Peyer's patch (tissue), 4 donors: ENCODE data around the gene TECTA. TPM values are rescaled to one million over a fixed set of nuclear protein-coding genes. Genes with fewer than 3 reads are reported as not detected.
"Not testable (repeated sequence)": the region's sequence is repeated elsewhere in the genome, so short reads cannot be mapped to it uniquely, and the experiment has no call there.

Experiments used
- DNase-seq, 3 donors: peaks; one replicate each; pipeline ENCODE4 v3.0.0-alpha.2; 2017 to 2019
- H3K27ac ChIP-seq, 4 donors: fragments of 200-600 bp; sonication (generic); one replicate each; pipeline ENCODE4 v1.5.1; 2016 to 2019
- H3K27me3 ChIP-seq, 2 donors: fragments of 200-600 bp; sonication (generic); one replicate each; pipeline ENCODE4 v1.5.1; 2019
- H3K36me3 ChIP-seq, 3 donors: fragments of 200-600 bp; sonication (generic); one replicate each; pipeline ENCODE4 v1.5.1; 2016 to 2019
- H3K4me1 ChIP-seq, 4 donors: fragments of 200-600 bp; sonication (generic); one replicate each; pipeline ENCODE4 v1.5.1; 2016 to 2019
- H3K4me3 ChIP-seq, 4 donors: fragments of 200-600 bp; sonication (generic); 1 replicate in 3 of 4; 2 replicates in 1 of 4; pipeline ENCODE4 v1.5.1; 2016 to 2019; ENCODE audit warnings: mild to moderate bottlenecking in 1 of 4
- H3K9me3 ChIP-seq, 4 donors: fragments of 200-600 bp; sonication (generic); one replicate each; pipeline ENCODE4 v1.5.1; 2016 to 2019; ENCODE audit warnings: mild to moderate bottlenecking in 1 of 4
- POLR2A ChIP-seq, 2 donors: fragments of 450-650 bp; IDR thresholded peaks; one replicate each; pipeline ENCODE4 v1.5.1; 2017; ENCODE audit warnings: antibody characterized with exemption in 2 of 2, mild to moderate bottlenecking in 2 of 2, moderate library complexity in 2 of 2
- total RNA-seq, 4 donors: library from RNA; depleted of rRNA; stranded (reverse); fragments of >200 nt; gene quantifications; one replicate each; pipeline ENCODE4 v1.1.0, GENCODE V29; 2016
- TF ChIP-seq, protein P1 (sequence below), 6 experiments: fragments of 450-650 bp in 4 of 6; fragments of 200-600 bp in 2 of 6; sonication (generic) in 1 of 6; IDR thresholded peaks; one replicate each; pipeline ENCODE4 v1.5.1; 2017 to 2019; ENCODE audit warnings: antibody characterized with exemption in 6 of 6, mild to moderate bottlenecking in 3 of 6, moderate library complexity in 1 of 6

The TECTA gene
- total RNA-seq, 4 donors from 2014 or later: 0.19 to 6.6 (median 0.67) TPM; not detected in 1

DNA sequence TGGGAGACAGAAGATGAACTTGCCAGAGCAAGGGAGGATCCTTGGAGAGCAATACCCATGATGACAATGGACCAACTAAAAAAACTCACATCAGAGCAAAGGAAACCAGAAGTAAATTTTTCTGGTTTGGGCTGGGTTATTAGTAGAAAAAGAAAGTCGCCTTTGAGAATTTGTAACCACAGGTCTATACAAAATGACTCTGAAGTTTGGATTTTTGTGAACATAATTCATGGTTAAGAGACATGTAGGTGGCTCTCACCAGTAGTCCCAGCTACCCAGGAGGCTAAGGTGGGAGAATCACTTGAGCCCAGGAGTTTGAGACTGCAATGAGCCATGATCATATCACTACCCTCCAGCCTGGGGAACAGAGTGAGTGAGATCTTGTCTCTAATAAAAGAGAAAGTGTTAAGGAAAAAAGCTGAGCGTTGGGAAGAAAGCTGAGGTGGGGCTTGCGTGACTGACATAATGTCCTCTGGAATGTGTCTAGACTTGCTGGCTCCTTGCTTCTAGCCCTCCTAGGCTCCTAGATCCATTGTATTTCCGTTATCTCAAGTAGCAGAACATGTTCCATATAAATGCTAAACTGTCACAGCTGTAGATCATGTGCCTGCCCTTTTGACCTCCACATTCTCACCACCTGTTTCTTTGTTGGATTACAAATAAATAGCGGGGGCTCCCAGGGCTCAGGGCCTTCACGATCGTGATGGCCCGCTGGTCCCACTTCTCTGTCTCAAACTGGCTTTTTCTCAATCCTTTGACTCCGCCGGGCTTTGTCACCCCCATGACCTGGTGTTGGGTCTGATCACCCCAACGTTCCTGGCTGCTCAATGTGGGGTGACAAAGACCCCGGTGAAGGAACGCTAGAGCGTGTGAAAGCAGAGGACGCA, 135.3 kb downstream of the TECTA start:
- Histone ChIP-seq H3K4me3 (peak overlapping the region in 2 of 4 donors; percentile 19 to 25), H3K9me3 (no peaks in the 10 kb centered on the region), H3K4me1 (peaks cover 0 to 16% (median 2%) of the 10 kb centered on the region in 4 donors), H3K27ac (peak overlapping the region in 1 of 4 donors; percentile 26), H3K27me3 (no peaks in the 10 kb centered on the region), H3K36me3 (no peaks in the 10 kb centered on the region)
- DNase-seq: no peak
- TF ChIP-seq, protein P1, sequence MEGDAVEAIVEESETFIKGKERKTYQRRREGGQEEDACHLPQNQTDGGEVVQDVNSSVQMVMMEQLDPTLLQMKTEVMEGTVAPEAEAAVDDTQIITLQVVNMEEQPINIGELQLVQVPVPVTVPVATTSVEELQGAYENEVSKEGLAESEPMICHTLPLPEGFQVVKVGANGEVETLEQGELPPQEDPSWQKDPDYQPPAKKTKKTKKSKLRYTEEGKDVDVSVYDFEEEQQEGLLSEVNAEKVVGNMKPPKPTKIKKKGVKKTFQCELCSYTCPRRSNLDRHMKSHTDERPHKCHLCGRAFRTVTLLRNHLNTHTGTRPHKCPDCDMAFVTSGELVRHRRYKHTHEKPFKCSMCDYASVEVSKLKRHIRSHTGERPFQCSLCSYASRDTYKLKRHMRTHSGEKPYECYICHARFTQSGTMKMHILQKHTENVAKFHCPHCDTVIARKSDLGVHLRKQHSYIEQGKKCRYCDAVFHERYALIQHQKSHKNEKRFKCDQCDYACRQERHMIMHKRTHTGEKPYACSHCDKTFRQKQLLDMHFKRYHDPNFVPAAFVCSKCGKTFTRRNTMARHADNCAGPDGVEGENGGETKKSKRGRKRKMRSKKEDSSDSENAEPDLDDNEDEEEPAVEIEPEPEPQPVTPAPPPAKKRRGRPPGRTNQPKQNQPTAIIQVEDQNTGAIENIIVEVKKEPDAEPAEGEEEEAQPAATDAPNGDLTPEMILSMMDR (IDR thresholded peaks at IDR 0.05): no peak
- TF ChIP-seq POLR2A (IDR thresholded peaks at IDR 0.05): no peak

DNA sequence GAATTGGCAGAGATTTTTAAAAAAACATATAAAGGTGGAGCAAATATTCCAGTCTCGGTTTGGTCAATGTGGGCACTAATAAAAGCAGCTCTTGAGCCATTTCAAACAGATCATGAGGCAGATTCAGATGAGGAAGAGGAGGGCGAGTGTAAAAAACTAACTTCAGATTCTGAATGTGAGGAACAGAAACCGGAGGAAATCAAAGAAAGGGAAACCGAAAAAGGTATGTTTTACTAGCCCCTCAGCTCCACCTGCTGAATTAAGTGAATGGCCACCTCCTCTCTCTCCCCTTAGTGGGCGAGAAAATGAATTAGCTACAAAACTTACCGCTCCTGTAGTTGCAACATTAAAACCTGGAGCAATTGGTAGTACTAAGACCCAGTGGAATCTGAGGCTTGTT, 136.2 kb downstream of the TECTA start:
- peak overlapping the region in 2 of 4 donors; percentile 26 to 30 for H3K27ac ChIP-seq
- not testable (repeated sequence) for H3K36me3 ChIP-seq, H3K9me3 ChIP-seq, DNase-seq, H3K27me3 ChIP-seq
- peak overlapping the region; percentile 4 to 27 (median 12) for H3K4me3 ChIP-seq
- peaks cover 0 to 16% (median 2%) of the 10 kb centered on the region in 4 donors for H3K4me1 ChIP-seq

GRCh38 chr11:121237686-121238658, 136.9 kb downstream of the TECTA start:
- TF ChIP-seq POLR2A (IDR thresholded peaks at IDR 0.05): no peak
- TF ChIP-seq, protein P1 (IDR thresholded peaks at IDR 0.05): no peak
- Histone ChIP-seq H3K36me3 (no peaks in the 10 kb centered on the region), H3K27me3 (no peaks in the 10 kb centered on the region), H3K4me1 (peaks cover 0 to 16% (median 2%) of the 10 kb centered on the region in 4 donors), H3K9me3 (no peaks in the 10 kb centered on the region), H3K4me3 (peak overlapping the region; percentile 4 to 27 (median 12)), H3K27ac (peak overlapping the region in 2 of 4 donors; percentile 26 to 30)
- no peak for DNase-seq

DNA sequence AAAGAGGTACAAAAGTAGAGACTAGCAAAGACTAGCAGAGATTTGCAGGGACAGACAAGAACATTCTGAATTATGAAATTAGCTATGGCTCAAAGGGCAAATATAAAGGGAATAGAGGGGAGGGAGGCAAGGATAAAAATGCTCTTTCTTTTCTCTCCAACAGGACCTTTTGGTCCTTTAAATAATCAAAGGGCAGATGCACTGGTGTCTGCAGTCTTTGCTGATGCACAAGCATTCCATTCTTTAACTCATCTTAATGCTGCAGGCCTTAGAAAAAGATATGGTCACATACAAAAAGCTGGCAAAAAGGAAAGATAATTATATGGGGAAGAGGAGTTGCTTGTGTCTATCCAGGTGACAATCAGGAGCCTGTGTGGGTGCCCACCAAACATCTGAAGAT, 137.9 kb downstream of the TECTA start:
- no peak for TF ChIP-seq POLR2A (IDR thresholded peaks at IDR 0.05)
- TF ChIP-seq, protein P1 (IDR thresholded peaks at IDR 0.05): no peak
- Histone ChIP-seq H3K4me1 (peaks cover 0 to 16% (median 2%) of the 10 kb centered on the region in 4 donors), H3K4me3 (no peak overlapping the region), H3K36me3 (no peaks in the 10 kb centered on the region), H3K27ac (no peak overlapping the region), H3K9me3 (no peaks in the 10 kb centered on the region), H3K27me3 (no peaks in the 10 kb centered on the region)
- no peak for DNase-seq

DNA sequence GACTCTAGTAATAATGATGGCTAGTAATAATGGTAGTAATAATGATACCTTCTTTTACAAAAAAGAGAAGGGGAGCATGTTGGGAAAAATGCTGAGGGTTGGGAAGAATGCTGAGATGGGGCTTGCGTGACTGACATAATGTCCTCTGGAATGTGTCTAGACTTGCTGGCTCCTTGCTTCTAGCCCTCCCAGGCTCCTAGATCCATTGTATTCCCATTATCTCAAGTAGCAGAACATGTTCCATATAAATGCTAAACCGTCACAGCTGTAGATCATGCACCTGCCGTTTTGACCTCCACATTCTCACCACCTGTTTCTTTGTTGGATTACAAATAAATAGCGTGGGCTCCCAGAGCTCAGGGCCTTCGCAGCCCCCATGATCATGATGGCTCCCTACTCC, 139.0 kb downstream of the TECTA start:
- not testable (repeated sequence) for H3K27me3 ChIP-seq, H3K27ac ChIP-seq, DNase-seq, H3K4me3 ChIP-seq, H3K9me3 ChIP-seq, H3K36me3 ChIP-seq
- peaks cover 0 to 16% (median 2%) of the 10 kb centered on the region in 4 donors for H3K4me1 ChIP-seq

DNA sequence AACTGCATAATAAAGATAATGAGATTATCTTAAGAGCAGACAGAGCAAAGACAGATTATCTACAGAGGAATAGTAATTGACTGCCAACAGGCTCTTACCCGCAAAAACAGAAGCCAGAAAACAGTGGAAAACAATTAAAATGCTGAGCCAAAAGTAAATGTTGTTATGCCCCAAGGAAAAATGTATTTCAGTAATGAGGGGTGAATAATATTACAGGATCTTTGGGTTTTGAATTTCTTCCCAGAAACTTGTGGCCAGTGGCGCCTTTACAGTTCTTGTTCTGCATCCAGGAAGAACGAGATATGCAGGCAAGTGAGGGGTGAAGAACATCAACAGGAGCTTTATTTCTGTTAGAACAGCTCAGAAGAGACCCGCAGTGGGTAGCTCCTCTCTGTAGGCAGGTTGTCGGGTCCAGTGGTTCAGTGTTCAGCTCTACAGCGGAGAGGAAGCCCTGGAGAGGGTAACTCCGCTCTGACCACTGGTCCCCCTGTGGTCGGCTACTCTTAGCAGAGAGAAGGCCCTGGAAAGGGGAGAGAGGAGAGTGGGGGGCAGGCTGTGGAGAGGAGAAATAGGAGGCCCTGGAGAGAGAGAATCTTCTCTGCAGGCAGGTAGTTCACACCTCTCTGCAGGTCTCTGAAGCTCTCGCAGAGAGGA, 139.7 kb downstream of the TECTA start:
- no peaks in the 10 kb centered on the region for H3K36me3 ChIP-seq
- H3K4me3 ChIP-seq: no peak overlapping the region
- TF ChIP-seq, protein P1 (IDR thresholded peaks at IDR 0.05): no peak
- no peak for TF ChIP-seq POLR2A (IDR thresholded peaks at IDR 0.05)
- H3K4me1 ChIP-seq: peaks cover 0 to 16% (median 2%) of the 10 kb centered on the region in 4 donors
- H3K27me3 ChIP-seq: no peaks in the 10 kb centered on the region
- no peak for DNase-seq
- no peak overlapping the region for H3K27ac ChIP-seq
- no peaks in the 10 kb centered on the region for H3K9me3 ChIP-seq
